Measurements from ENCODE around the gene KLLN.
"Not testable (repeated sequence)": the region's sequence is repeated elsewhere in the genome, so short reads cannot be mapped to it uniquely, and the experiment has no call there.

Gene KLLN

GRCh38 chr10:87837445-87837844, 25.9 kb downstream of the KLLN start:
- DNase-seq (ENCODE audit: low read depth): no peak
- TF ChIP-seq, protein P1, sequence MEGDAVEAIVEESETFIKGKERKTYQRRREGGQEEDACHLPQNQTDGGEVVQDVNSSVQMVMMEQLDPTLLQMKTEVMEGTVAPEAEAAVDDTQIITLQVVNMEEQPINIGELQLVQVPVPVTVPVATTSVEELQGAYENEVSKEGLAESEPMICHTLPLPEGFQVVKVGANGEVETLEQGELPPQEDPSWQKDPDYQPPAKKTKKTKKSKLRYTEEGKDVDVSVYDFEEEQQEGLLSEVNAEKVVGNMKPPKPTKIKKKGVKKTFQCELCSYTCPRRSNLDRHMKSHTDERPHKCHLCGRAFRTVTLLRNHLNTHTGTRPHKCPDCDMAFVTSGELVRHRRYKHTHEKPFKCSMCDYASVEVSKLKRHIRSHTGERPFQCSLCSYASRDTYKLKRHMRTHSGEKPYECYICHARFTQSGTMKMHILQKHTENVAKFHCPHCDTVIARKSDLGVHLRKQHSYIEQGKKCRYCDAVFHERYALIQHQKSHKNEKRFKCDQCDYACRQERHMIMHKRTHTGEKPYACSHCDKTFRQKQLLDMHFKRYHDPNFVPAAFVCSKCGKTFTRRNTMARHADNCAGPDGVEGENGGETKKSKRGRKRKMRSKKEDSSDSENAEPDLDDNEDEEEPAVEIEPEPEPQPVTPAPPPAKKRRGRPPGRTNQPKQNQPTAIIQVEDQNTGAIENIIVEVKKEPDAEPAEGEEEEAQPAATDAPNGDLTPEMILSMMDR (conservative IDR thresholded peaks at IDR 0.05; ENCODE audit: low read length): no peak
- no peak overlapping the region for H3K4me3 ChIP-seq (ENCODE audit: low read length)

DNA sequence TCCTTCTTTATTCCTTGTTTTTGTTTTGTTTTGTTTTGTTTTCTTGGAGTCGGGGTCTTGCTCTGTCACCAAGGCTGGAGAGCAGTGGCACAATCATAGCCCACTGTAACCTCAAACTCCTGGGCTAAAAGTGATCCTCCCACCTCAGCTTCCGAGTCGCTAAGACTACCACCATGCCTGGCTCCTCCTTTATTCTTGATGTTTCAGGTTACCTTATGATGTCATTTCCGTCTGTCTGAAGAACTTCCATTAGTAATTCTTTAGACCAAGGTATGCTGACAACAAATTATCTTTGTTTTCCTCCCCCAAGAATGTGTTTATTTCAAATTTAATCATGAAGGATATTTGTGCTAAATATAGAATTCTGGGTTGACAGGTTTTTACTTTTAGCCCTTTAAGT, 27.2 kb downstream of the KLLN start:
- TF ChIP-seq, protein P1 (conservative IDR thresholded peaks at IDR 0.05; ENCODE audit: low read length): no peak
- DNase-seq (ENCODE audit: low read depth): no peak

GRCh38 chr10:87829986-87830729, 33.2 kb downstream of the KLLN start:
- TF ChIP-seq, protein P1 (conservative IDR thresholded peaks at IDR 0.05; ENCODE audit: low read length): no peak
- DNase-seq (ENCODE audit: low read depth): no peak

More for the DNA sequence above, 27.2 kb downstream of the KLLN start:
- no peak overlapping the region for H3K4me3 ChIP-seq (ENCODE audit: low read length)

DNA sequence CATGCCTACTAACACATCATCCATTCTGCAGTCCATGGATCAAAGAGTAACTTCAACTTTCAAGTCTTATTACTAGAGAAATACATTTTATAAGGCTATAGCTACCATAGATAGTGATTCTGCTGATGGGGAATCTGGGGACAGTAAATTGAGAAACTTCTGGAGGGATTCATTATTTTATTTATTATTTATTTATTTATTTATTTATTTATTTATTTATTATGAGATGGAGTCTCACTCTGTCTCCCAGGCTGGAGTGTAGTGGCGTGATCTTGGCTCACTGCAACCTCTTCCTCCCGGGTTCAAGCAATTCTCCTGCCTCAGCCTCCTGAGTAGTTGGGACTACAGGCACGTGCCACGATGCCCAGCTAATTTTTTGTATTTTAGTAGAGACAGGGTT, 34.3 kb downstream of the KLLN start:
- H3K4me3 ChIP-seq (ENCODE audit: low read length); DNase-seq (ENCODE audit: low read depth): not testable (repeated sequence)

More at GRCh38 chr10:87829986-87830729, 33.2 kb downstream of the KLLN start:
- no peak overlapping the region for H3K4me3 ChIP-seq (ENCODE audit: low read length)

- no peak overlapping the region for H3K4me3 ChIP-seq (ENCODE audit: low read length)
- no peak for DNase-seq (ENCODE audit: low read depth)
- TF ChIP-seq, protein P1 (conservative IDR thresholded peaks at IDR 0.05; ENCODE audit: low read length): no peak
Measured at GRCh38 chr10:87827681-87828080, 35.7 kb downstream of the KLLN start.

DNA sequence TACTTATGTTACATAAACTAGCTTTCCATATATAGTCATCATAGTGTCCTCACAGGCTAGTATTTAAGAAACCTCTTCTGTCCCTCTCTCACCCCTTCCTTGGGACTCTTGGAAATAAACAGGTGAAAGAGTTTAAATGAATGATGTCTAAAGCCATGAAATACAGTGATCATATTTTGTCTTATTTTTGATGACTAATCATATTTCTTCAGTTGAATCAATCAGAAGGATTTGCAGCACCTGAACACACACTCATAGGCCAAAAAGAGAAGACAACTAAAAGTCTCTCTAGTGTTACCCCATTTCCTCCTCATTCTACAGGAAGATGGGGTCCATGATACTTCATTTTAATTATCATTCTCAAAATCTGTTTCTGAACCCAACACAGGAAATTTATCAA, 36.7 kb downstream of the KLLN start:
- H3K4me3 ChIP-seq (ENCODE audit: low read length): no peak overlapping the region
- no peak for DNase-seq (ENCODE audit: low read depth)
- TF ChIP-seq, protein P1 (conservative IDR thresholded peaks at IDR 0.05; ENCODE audit: low read length): no peak

GRCh38 chr10:87819289-87819585, 44.1 kb downstream of the KLLN start:
- no peak overlapping the region for H3K4me3 ChIP-seq (ENCODE audit: low read length)
- TF ChIP-seq, protein P1 (conservative IDR thresholded peaks at IDR 0.05; ENCODE audit: low read length): no peak
- DNase-seq (ENCODE audit: low read depth): no peak
